PC-3 (cell line): ENCODE measurements around the gene PREX1. TPM values are rescaled to one million over a fixed set of nuclear protein-coding genes. Genes with fewer than 3 reads are reported as not detected.

ENCODE experiments used
- ATAC-seq: fragments of 200-7000 bp; cut with Tn5 transposase; 2 replicates; pipeline ENCODE4 v1.9.1; 2020; ENCODE audit warnings: mild to moderate bottlenecking, moderate library complexity
- BruUV-seq: library from RNA; stranded (reverse); fragments of 400-500 nt; replicated peaks from 2 replicates; lab custom pipeline; 2021; lab: Mats Ljungman, UMichigan
- CTCF ChIA-PET: fragments of 300-600 bp; sonication (Branson Sonifier 250); formaldehyde crosslinking; loops from one replicate; lab custom pipeline; 2022; ENCODE audit warnings: antibody characterized with exemption; lab: Charles Lee
- POLR2A ChIA-PET: fragments of 300-600 bp; sonication (Branson Sonifier 250); formaldehyde crosslinking; loops from one replicate; lab custom pipeline; 2022; ENCODE audit warnings: antibody characterized with exemption; ENCODE audit not compliant: unreplicated experiment; lab: Charles Lee
- DNase-seq: peaks from one replicate; pipeline ENCODE4 v3.0.0-alpha.2; 2015
- H2AFZ ChIP-seq: fragments of 300-600 bp; sonication (generic); 2 replicates; pipeline ENCODE4 v1.6.0; 2016; ENCODE audit warnings: antibody characterized with exemption, low read length
- H3F3A ChIP-seq: fragments of 300-600 bp; sonication (generic); one replicate; pipeline ENCODE4 v1.6.0; 2017; ENCODE audit warnings: antibody characterized with exemption, low read length, control low read depth, mild to moderate bottlenecking; ENCODE audit not compliant: unreplicated experiment
- H3K27ac ChIP-seq: fragments of 300-600 bp; sonication (generic); 2 replicates; pipeline ENCODE4 v1.5.1; 2016; ENCODE audit warnings: mild to moderate bottlenecking, low read length
- H3K27me3 ChIP-seq: fragments of 300-600 bp; sonication (generic); 2 replicates; pipeline ENCODE4 v1.6.1; 2016; ENCODE audit warnings: low read length, mixed read lengths
- H3K36me3 ChIP-seq: fragments of 300-600 bp; sonication (generic); 2 replicates; pipeline ENCODE4 v1.6.1; 2016; ENCODE audit warnings: low read depth, mixed run types, low read length, mixed read lengths
- H3K4me1 ChIP-seq: fragments of 300-600 bp; sonication (generic); 2 replicates; pipeline ENCODE4 v1.5.1; 2016; ENCODE audit warnings: low read length; ENCODE audit not compliant: insufficient read depth
- H3K4me2 ChIP-seq: fragments of 300-600 bp; sonication (generic); 2 replicates; pipeline ENCODE4 v1.6.0; 2016; ENCODE audit warnings: low read length
- H3K4me3 ChIP-seq: fragments of 300-600 bp; sonication (generic); 2 replicates; pipeline ENCODE4 v1.5.1; 2016; ENCODE audit warnings: mild to moderate bottlenecking, low read length, mixed read lengths
- H3K79me2 ChIP-seq: fragments of 300-600 bp; sonication (generic); 2 replicates; pipeline ENCODE4 v1.6.1; 2017; ENCODE audit warnings: low read length, mixed read lengths
- H3K9ac ChIP-seq: fragments of 300-600 bp; sonication (generic); 2 replicates; pipeline ENCODE4 v1.6.0; 2016; ENCODE audit warnings: mild to moderate bottlenecking, low read length
- H3K9me2 ChIP-seq: fragments of 300-600 bp; sonication (generic); replicated peaks from 2 replicates; pipeline ENCODE4 v1.6.1; 2016; ENCODE audit warnings: mixed run types, low read length, mixed read lengths
- H3K9me3 ChIP-seq: fragments of 300-600 bp; sonication (generic); 2 replicates; pipeline ENCODE4 v1.6.1; 2016; ENCODE audit warnings: low read length, mixed read lengths
- H4K20me1 ChIP-seq: fragments of 300-600 bp; sonication (generic); 2 replicates; pipeline ENCODE4 v1.6.1; 2016; ENCODE audit warnings: low read length, mixed read lengths
- EZH2 ChIP-seq: fragments of 300-600 bp; sonication (generic); IDR thresholded peaks from one replicate; pipeline ENCODE4 v1.6.1; 2017; ENCODE audit warnings: antibody characterized with exemption, mild to moderate bottlenecking, low read length; ENCODE audit not compliant: unreplicated experiment
- EZH2phosphoT487 ChIP-seq: fragments of 300-600 bp; sonication (generic); IDR thresholded peaks from 2 replicates; pipeline ENCODE4 v1.6.1; 2018; ENCODE audit warnings: mild to moderate bottlenecking, antibody characterized with exemption, low read length, borderline replicate concordance
- intact Hi-C: fragments of 100-400 bp; cut with micrococcal nuclease; formaldehyde crosslinking; loops from 2 replicates; pipeline ENCODE4 v1.9.0; 2023
- total RNA-seq: library from RNA; depleted of rRNA; stranded (reverse); fragments of >200 nt; gene quantifications from 2 replicates; pipeline ENCODE4 v1.2.3, GENCODE V29; 2014
- TF ChIP-seq, protein P1 (sequence below): fragments of 300-600 bp; sonication (generic); conservative IDR thresholded peaks from 2 replicates; pipeline ENCODE4 v1.5.1; 2017; ENCODE audit warnings: antibody characterized with exemption, low read depth, mild to moderate bottlenecking, low read length

PREX1 gene
- total RNA-seq, 1 experiment from 2014 or later: 22.1 TPM

DNA sequence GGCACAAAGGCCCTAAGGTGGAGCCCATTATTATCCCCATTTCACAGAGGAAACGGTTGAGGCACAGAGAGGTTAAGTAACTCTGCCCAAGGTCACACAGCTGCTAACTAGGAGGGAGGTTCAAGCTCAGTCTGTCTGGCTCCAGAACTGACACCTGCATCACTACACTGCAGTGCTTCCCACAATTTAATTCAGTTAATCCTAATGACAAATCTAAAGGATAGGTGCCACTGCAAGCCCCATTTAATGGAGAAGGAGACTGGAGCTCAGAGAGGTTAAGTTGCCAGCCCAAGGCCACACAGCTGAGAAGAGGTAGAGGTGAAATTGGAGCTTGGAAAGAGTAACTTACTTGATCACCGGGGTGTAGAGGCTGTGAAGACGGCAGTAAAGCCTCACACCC is 148.8 kb downstream of the PREX1 start:
- intact Hi-C loops: no loop called here
- H3K36me3 ChIP-seq: no peaks in the 10 kb centered on the region
- H2AFZ ChIP-seq: no peak overlapping the region
- no peaks in the 10 kb centered on the region for H4K20me1 ChIP-seq
- no peaks in the 10 kb centered on the region for H3K79me2 ChIP-seq
- DNase-seq (no peak), ATAC-seq (no peak)
- no peaks in the 10 kb centered on the region for H3K9me3 ChIP-seq
- ChIA-PET CTCF (no interaction called here), POLR2A (no interaction called here)
- no peaks in the 10 kb centered on the region for H3K9me2 ChIP-seq
- no peaks in the 10 kb centered on the region for H3K4me1 ChIP-seq
- no peak overlapping the region for H3K9ac ChIP-seq
- H3F3A ChIP-seq: no peaks in the 10 kb centered on the region
- TF ChIP-seq EZH2phosphoT487: no peak
- TF ChIP-seq, protein P1, sequence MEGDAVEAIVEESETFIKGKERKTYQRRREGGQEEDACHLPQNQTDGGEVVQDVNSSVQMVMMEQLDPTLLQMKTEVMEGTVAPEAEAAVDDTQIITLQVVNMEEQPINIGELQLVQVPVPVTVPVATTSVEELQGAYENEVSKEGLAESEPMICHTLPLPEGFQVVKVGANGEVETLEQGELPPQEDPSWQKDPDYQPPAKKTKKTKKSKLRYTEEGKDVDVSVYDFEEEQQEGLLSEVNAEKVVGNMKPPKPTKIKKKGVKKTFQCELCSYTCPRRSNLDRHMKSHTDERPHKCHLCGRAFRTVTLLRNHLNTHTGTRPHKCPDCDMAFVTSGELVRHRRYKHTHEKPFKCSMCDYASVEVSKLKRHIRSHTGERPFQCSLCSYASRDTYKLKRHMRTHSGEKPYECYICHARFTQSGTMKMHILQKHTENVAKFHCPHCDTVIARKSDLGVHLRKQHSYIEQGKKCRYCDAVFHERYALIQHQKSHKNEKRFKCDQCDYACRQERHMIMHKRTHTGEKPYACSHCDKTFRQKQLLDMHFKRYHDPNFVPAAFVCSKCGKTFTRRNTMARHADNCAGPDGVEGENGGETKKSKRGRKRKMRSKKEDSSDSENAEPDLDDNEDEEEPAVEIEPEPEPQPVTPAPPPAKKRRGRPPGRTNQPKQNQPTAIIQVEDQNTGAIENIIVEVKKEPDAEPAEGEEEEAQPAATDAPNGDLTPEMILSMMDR: no peak
- TF ChIP-seq EZH2: no peak
- H3K4me3 ChIP-seq: no peak overlapping the region
- no peaks in the 10 kb centered on the region for H3K27me3 ChIP-seq
- no peak overlapping the region for H3K27ac ChIP-seq
- no TSS peak for BruUV-seq
- H3K4me2 ChIP-seq: no peak overlapping the region

DNA sequence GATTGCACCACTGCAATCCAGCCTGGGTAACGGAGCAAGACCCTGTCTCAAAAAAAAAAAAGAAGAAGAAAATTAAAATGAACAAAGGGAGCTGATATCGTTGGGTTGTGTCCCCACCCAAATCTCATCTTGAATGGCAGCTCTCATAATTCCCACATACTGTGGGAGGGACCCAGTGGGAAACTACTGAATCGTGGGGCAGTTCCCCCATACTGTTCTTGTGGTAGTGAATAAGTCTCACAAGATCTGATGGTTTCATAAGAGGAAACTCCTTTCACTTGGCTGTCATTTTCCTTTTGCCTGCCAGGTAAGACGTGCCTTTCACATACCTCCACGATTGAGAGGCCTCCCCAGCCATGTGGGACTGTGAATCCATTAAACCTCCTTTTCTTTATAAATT is 149.4 kb downstream of the PREX1 start:
- no peaks in the 10 kb centered on the region for H3K27me3 ChIP-seq
- POLR2A ChIA-PET: no interaction called here
- no peak overlapping the region for H3K4me3 ChIP-seq
- no peaks in the 10 kb centered on the region for H4K20me1 ChIP-seq
- ATAC-seq: no peak
- no peaks in the 10 kb centered on the region for H3K9me2 ChIP-seq
- BruUV-seq: no TSS peak
- no peak for DNase-seq
- TF ChIP-seq EZH2phosphoT487: no peak
- TF ChIP-seq, protein P1: no peak
- no peak for TF ChIP-seq EZH2
- H3K4me2 ChIP-seq: no peak overlapping the region
- H3K79me2 ChIP-seq: no peaks in the 10 kb centered on the region
- H3K27ac ChIP-seq: no peak overlapping the region
- no peaks in the 10 kb centered on the region for H3F3A ChIP-seq
- CTCF ChIA-PET: no interaction called here
- H3K36me3 ChIP-seq: no peaks in the 10 kb centered on the region
- no peak overlapping the region for H3K9ac ChIP-seq
- H2AFZ ChIP-seq: no peak overlapping the region
- H3K4me1 ChIP-seq: no peaks in the 10 kb centered on the region
- intact Hi-C loops: no loop called here
- H3K9me3 ChIP-seq: no peaks in the 10 kb centered on the region

DNA sequence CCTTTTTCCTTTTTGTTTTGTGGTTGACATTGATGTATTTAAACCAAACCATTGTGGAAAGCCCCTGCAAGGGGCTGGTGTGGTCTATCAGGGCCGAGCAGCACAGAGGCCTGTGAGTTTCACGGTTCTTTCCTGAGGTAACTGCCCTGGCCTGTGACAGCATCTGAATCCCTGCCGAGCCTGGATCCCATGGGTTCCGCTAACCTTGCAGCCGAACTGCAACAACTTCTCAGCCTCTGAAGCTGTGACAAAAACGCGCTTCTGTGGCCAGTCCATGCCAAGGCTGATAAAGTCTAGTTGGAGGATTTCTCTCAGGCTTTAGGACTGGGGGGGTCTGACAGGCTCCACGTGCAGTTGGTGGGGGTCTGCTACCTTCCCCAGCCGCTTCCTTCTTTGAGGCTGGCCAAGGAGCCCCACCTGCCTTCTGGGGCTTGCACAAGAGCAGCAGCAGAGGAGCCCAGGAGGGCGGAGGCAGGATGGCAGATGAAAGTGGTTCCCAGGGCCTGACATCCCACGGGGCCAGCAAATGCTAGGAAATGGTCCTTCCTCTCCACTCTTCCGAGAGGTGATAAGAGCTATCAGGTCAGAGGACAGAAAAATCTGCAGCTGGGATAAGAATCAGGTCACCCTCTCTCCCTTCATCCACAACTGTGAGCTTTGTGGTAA is 150.9 kb downstream of the PREX1 start:
- H3K36me3 ChIP-seq: no peaks in the 10 kb centered on the region
- H3K27me3 ChIP-seq: no peaks in the 10 kb centered on the region
- H3F3A ChIP-seq: no peaks in the 10 kb centered on the region
- H3K27ac ChIP-seq: no peak overlapping the region
- DNase-seq (no peak), ATAC-seq (no peak)
- CTCF ChIA-PET: no interaction called here
- no peaks in the 10 kb centered on the region for H3K9me3 ChIP-seq
- TF ChIP-seq, protein P1: no peak
- no peaks in the 10 kb centered on the region for H3K79me2 ChIP-seq
- no peak overlapping the region for H3K9ac ChIP-seq
- no peaks in the 10 kb centered on the region for H3K9me2 ChIP-seq
- H3K4me2 ChIP-seq: no peak overlapping the region
- no peak overlapping the region for H3K4me3 ChIP-seq
- H4K20me1 ChIP-seq: no peaks in the 10 kb centered on the region
- POLR2A ChIA-PET: no interaction called here
- H3K4me1 ChIP-seq: no peaks in the 10 kb centered on the region
- H2AFZ ChIP-seq: no peak overlapping the region
- intact Hi-C loops: no loop called here
- BruUV-seq: no TSS peak
